ENCODE measurements around the gene ACSL3.

- TF ChIP-seq POLR2A (IDR thresholded peaks at IDR 0.05): no peak
- no peak for TF ChIP-seq CTCF (IDR thresholded peaks at IDR 0.05)
Observed at GRCh38 chr2:222955008-222955407, 94.2 kb downstream of the ACSL3 start.

Measured in testis (tissue), 2 donors.